Small intestine (tissue), 7 donors: Measurements from ENCODE around the gene SLC9A9. TPM values are rescaled to one million over a fixed set of nuclear protein-coding genes. Genes with fewer than 3 reads are reported as not detected.

Experiments
- DNase-seq, 2 donors: peaks; one replicate each; pipeline versions ENCODE4 v3.0.0 to v3.0.0-alpha.2; 2013
- FAIRE-seq: peaks from 2 replicates; lab custom pipeline; 2012; peaks lifted over from hg19 to GRCh38; lab: Jason Lieb, UNC
- H3K27ac ChIP-seq, 3 donors: one replicate each; pipeline ENCODE4 v1.5.1; 2013; ENCODE audit warnings: low read length in 2 of 3, mild to moderate bottlenecking in 2 of 3, control low read depth in 1 of 3, inconsistent platforms in 1 of 3, low read depth in 1 of 3, moderate library complexity in 1 of 3
- H3K27me3 ChIP-seq, 3 donors: one replicate each; pipeline ENCODE4 v1.6.1; 2013; ENCODE audit warnings: low read length in 3 of 3, inconsistent platforms in 1 of 3; ENCODE audit not compliant: control insufficient read depth in 3 of 3, insufficient read depth in 3 of 3
- H3K36me3 ChIP-seq, 3 donors: one replicate each; pipeline ENCODE4 v1.6.1; 2013; ENCODE audit warnings: low read length in 3 of 3, inconsistent platforms in 1 of 3, low read depth in 1 of 3, mild to moderate bottlenecking in 1 of 3, moderate library complexity in 1 of 3; ENCODE audit not compliant: control insufficient read depth in 3 of 3, insufficient read depth in 2 of 3
- H3K4me1 ChIP-seq, 3 donors: one replicate each; pipeline ENCODE4 v1.6.1; 2013; ENCODE audit warnings: low read length in 2 of 3, inconsistent platforms in 1 of 3, low read depth in 1 of 3, mild to moderate bottlenecking in 1 of 3, moderate library complexity in 1 of 3; ENCODE audit not compliant: control insufficient read depth in 3 of 3, insufficient read depth in 2 of 3
- H3K4me3 ChIP-seq, 3 donors: one replicate each; pipeline ENCODE4 v1.5.1; 2013; ENCODE audit warnings: low read length in 3 of 3, control low read depth in 1 of 3, inconsistent platforms in 1 of 3, low read depth in 1 of 3, mild to moderate bottlenecking in 1 of 3, moderate library complexity in 1 of 3
- H3K9me3 ChIP-seq, 2 donors: one replicate each; pipeline ENCODE4 v1.6.1; 2013; ENCODE audit warnings: low read depth in 1 of 2, low read length in 1 of 2; ENCODE audit not compliant: control insufficient read depth in 2 of 2, insufficient read depth in 1 of 2
- WGBS, 3 donors: extraction: QIAGEN DNeasy Blood & Tissue Kit; methylation state at CpG; one replicate each; pipeline ENCODE4 v1.1.7; 2013; 5-methylcytosine and 5-hydroxymethylcytosine counted together
- polyA plus RNA-seq, 4 donors: library from polyadenylated mRNA; stranded (reverse) in 3 of 4; unstranded in 1 of 4; fragments of 200-250 nt in 3 of 4; fragments of 120-200 nt in 1 of 4; gene quantifications; one replicate each; pipeline versions ENCODE4 v1.2.1 to v1.2.3, GENCODE V29; 2013
- donor health status: healthy with polysubstance abuse.
- donor health status: control.
- donor health status: control.
- donor health status: Bipolar disorder and iron deficiency.
- donor health status: healthy.

The SLC9A9 gene
- polyA plus RNA-seq, 4 donors, result 1.4 to 4.6 (median 4.1) TPM; not detected in 1

DNA sequence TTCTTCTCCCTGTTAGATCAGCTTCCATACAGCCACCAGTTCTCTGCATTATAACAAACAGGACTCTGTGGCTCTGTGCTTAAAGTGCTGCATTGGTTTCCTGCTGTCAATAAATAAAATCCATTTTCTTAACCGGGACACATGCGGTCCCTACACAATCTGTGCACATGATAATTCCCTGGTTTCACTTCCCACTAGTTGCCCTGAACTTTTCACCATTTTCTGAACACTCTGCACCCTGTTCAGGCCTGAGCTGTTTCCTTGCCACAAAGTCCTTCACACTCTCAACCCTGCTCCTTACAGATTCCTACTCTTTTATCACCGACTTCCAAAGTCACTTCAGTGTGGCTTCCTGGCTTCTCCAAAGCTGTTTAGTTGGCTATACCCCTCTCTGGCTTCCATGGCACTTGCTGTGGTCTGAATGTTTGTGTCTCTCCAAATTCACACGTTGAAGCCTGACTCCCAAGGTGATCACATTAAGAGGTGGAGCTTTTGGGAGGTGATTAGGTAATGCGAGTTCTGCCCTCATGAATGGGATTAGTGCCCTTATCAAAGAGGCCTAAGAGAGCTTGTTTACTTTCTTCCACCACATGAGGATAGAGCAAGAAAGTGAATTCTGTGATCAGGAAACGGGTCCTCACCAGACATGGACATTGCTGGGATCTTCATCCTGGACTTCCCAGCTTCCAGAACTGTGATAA lies 495.3 kb downstream of the SLC9A9 start:
- no peaks in the 10 kb centered on the region for H3K36me3 ChIP-seq
- FAIRE-seq (no peak), DNase-seq (peak in 1 of 2 donors; percentile 16)
- peaks cover 0 to 4% (median 0%) of the 10 kb centered on the region in 3 donors for H3K4me1 ChIP-seq
- WGBS, 3 donors, result 46 to 62% (median 58%) methylated on average over 6 of the region's 6 CpGs
- no peak overlapping the region for H3K27ac ChIP-seq
- H3K9me3 ChIP-seq, result no peaks in the 10 kb centered on the region
- no peak overlapping the region for H3K4me3 ChIP-seq
- H3K27me3 ChIP-seq, result no peaks in the 10 kb centered on the region

DNA sequence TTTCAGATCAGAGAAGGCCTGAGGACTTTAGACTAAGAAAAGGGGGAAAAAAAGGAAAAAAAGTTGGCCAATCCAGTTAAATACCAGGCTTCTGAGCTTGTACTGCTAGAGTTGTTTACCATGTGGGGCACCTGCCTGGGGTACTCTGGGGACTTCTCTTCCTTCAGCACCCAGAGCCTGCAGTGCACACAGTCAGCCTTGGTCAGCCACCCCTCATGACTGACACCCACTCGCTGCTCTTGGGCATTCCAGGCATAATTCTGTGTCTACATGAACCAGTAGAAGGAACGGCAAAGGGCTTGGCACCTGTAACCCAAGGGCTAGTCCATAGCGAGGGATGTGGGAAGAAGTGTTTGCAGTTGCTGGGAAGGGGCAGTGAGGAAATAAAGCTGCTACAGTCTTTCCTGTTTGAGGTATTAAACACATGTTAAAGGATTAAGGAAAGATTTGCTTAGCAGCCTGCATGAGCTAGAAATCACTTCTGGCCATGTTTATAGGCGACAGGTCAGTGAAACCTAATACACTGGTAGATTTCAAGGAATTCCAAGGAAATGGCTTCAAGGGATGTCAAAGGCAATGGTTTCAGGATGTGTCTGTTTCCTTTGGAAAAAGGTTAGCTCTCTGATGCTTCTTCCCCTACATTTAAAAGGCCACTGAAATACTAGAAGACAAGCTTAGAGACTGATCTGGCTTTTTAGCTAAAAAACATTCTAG lies 496.2 kb downstream of the SLC9A9 start:
- no peak overlapping the region for H3K4me3 ChIP-seq
- WGBS, 3 donors, result 87 to 93% (median 87%) methylated on average over 4 of the region's 4 CpGs
- H3K4me1 ChIP-seq, result peaks cover 0 to 4% (median 0%) of the 10 kb centered on the region in 3 donors
- no peaks in the 10 kb centered on the region for H3K36me3 ChIP-seq
- H3K27ac ChIP-seq, result no peak overlapping the region
- DNase-seq, result no peak
- FAIRE-seq, result no peak
- H3K27me3 ChIP-seq, result no peaks in the 10 kb centered on the region
- no peaks in the 10 kb centered on the region for H3K9me3 ChIP-seq

DNA sequence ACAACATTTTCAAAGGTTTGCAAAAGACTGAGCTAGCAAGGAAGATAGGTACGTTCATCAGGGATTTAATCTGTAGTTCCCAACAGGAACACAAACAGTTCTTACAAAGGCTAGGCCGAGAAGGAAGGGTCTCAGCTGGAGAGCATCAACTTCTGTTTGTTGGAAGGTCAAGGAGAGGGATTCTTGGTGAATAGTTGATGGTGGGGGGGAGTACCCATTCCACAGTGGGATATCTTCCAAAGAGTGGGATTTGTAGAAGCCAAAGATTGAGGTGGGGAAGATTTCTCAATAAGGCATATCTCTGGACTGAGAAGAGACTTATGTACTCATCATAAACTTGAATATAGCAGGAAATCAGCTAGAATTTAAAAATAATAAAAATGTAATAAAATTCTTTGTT lies 496.9 kb downstream of the SLC9A9 start:
- no peaks in the 10 kb centered on the region for H3K27me3 ChIP-seq
- FAIRE-seq (no peak), DNase-seq (no peak)
- H3K4me3 ChIP-seq, result no peak overlapping the region
- no peaks in the 10 kb centered on the region for H3K36me3 ChIP-seq
- H3K9me3 ChIP-seq, result no peaks in the 10 kb centered on the region
- 51 to 89% (median 70%) methylated on average over 2 of the region's 2 CpGs for WGBS, 3 donors
- no peak overlapping the region for H3K27ac ChIP-seq
- H3K4me1 ChIP-seq, result peaks cover 0 to 4% (median 0%) of the 10 kb centered on the region in 3 donors

DNA sequence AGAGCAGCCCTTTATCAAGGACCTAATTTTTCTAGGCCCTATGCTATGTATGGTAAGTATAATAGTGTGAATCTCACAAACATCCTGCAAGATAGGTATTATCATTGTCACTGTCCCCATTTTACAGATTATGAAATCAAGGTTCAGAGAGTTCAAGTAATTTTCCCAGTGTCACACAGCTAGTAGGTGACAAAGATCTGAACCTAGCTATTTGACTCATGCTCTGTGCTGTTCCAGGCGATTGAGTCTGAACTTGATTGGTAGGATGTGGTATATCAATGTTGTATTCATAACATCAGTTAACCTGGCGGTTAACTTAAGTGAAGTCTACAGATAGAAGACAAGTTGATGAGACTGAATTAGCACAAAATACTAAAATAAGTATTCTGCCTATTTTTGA lies 498.8 kb downstream of the SLC9A9 start:
- Histone ChIP-seq H3K9me3 (no peaks in the 10 kb centered on the region), H3K36me3 (no peaks in the 10 kb centered on the region), H3K4me1 (peaks cover 0 to 4% (median 0%) of the 10 kb centered on the region in 3 donors), H3K27me3 (no peaks in the 10 kb centered on the region), H3K27ac (no peak overlapping the region), H3K4me3 (no peak overlapping the region)
- no peak for DNase-seq
- 84 to 93% (median 88%) methylated on average over 2 of the region's 2 CpGs for WGBS, 3 donors
- no peak for FAIRE-seq

DNA sequence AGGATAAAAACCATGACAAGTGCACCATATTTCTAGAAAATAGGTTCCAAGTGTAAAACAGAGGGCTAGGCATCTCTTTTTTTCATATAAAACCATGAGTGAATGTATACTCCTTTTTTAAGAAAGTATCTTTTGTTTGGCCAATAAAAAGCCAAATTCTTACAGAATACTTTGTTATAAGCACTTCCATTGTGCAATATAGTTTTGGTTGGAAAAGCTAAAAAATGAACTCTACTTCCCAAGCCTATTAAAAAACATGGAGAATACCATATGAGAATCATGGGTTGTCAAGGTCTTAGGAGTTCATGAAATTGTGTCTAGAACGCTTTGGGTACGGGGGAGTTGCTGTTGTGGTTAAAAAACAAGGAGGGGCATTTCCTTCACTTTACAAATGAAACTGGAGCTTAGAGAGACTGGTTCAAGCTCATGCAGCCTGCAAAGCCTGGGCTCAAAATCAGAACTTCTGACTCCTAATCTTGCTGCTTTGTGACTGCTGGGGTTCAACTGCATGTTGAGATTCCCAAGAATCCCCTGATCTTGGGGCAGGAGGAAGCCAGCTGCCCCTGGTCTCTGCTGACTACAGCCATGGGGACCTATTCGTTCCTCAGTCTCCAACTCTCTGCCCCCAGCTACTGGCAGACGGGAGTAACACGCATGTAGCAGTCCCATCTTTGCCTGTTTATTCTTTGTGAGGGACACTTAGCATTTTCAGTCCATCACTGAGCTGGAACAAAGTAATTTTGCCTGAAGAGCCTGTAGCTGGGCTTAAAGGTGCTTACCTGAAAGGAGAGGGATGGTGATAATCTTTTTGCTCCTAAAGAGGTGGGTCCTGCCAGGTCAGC lies 499.6 kb downstream of the SLC9A9 start:
- WGBS, 3 donors, result 73 to 90% (median 90%) methylated on average over 5 of the region's 5 CpGs
- Histone ChIP-seq H3K27me3 (no peaks in the 10 kb centered on the region), H3K4me1 (peaks cover 0 to 4% (median 0%) of the 10 kb centered on the region in 3 donors), H3K36me3 (no peaks in the 10 kb centered on the region), H3K9me3 (no peaks in the 10 kb centered on the region), H3K27ac (no peak overlapping the region), H3K4me3 (no peak overlapping the region)
- DNase-seq, result no peak
- FAIRE-seq, result no peak

DNA sequence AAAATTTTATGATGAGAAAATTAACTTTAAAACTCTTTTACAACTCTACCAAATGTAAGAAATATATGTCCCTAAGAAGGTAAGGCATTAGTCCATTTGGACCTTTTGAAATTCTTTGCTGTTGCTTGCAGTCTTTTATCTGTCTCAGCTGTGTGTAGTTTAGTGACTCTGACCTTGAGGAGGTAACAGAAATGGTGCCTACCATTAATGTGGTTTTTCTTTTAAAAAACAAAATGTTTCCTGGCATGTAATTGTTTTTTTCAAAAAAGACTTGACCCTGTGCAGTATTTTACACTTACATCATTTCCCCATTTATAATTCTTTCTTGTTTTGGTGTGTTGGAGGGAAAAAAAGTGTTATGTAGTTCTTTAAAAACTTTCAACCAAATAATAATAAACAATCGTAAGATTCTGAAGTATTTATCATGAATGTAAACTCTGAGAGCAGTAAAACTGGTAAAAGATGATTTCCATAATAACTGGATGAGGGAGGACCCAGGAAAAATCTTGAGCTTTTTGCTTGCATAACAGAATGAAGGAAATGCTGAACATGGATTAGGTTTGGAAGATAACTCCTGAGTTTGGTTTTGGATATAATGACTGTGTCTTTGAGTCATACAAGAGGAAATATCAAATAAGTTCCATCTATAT lies 503.6 kb downstream of the SLC9A9 start:
- H3K27me3 ChIP-seq, result no peaks in the 10 kb centered on the region
- FAIRE-seq, result no peak

DNA sequence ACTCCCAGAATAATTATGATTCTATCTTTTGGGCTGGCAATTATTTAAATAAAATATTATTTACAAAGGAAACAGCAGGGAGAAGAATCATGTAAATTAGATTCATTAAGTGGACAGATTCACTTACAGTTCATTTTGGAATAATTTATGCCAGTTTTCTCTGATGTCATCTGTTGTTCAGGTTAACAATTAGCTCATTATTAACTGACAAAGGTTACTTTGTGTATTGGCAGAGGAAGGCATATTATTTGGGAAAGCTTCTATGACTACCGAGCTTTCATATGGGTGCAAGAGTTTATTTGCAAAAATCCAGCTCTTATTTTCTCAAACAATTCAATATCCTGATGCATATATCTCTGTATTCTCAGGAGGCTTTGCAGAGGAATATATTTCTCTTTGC lies 504.3 kb downstream of the SLC9A9 start:
- H3K4me1 ChIP-seq, result no peaks in the 10 kb centered on the region
- H3K4me3 ChIP-seq, result no peak overlapping the region
- H3K36me3 ChIP-seq, result no peaks in the 10 kb centered on the region
- FAIRE-seq (no peak), DNase-seq (no peak)
- 31 to 75% (median 47%) methylated on average over 1 of the region's 1 CpG for WGBS, 3 donors
- H3K27ac ChIP-seq, result no peak overlapping the region
- H3K27me3 ChIP-seq, result no peaks in the 10 kb centered on the region
- H3K9me3 ChIP-seq, result no peaks in the 10 kb centered on the region

More for the DNA sequence above, 503.6 kb downstream of the SLC9A9 start:
- Histone ChIP-seq H3K9me3 (no peaks in the 10 kb centered on the region), H3K36me3 (no peaks in the 10 kb centered on the region), H3K4me3 (no peak overlapping the region), H3K27ac (no peak overlapping the region), H3K4me1 (no peaks in the 10 kb centered on the region)
- no peak for DNase-seq
- 63 to 74% (median 67%) methylated on average over 1 of the region's 1 CpG for WGBS, 3 donors

DNA sequence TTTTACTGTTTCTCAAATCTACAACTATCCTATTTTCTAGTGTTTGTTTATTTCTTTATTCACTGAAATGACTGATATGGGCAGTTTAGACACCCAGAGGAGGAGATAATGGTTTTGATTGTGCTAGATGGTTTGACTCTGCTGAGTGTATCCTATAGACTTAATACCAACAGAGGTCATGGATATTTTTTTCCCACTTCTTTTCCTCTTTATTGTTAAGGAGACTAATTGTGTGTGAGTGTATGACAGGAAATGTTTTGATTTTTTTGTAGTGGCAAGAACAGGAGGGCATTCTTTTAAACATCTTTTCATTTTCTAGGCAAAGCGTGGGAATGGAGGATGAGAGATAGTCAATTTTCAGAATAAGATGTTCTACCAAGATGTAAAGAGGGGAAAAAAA lies 505.2 kb downstream of the SLC9A9 start:
- FAIRE-seq, result no peak
- DNase-seq, result no peak
- Histone ChIP-seq H3K4me3 (no peak overlapping the region), H3K36me3 (no peaks in the 10 kb centered on the region), H3K27ac (no peak overlapping the region), H3K9me3 (no peaks in the 10 kb centered on the region), H3K27me3 (no peaks in the 10 kb centered on the region), H3K4me1 (no peaks in the 10 kb centered on the region)
- WGBS, 3 donors, result 89 to 93% (median 89%) methylated on average over 1 of the region's 1 CpG
